ENCODE measurements around the gene PTPN18.

The PTPN18 gene

DNA sequence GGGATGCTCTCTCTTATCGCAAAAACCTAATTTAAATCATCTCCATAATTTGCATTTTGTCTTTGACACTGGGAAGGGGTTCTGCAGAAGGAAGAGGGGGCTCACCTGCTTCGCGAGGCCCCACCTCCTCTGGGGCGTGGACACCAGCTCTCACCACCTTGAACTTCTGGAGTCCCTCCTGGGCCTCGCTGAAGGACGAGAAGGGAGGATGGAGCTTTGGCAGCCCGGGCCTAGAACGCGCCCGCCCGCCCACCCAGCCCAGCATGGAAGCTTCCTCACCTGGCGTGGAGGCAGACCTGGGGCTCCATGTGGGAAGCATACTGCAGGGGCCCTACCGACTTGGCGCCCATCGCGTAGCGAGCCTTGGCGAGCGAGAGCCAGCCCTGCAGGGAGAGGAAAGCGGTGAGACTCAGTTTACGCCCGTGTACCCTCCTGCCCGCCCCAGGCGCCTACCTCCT, 14.3 kb upstream of the PTPN18 start:
- Histone ChIP-seq H3K9ac (ENCODE audit: low read depth, low read length) (peak overlapping the region; percentile 17; the same call in 1 of the 2 replicates), H3K36me3 (ENCODE audit: control insufficient read depth, insufficient read depth, low read length) (peaks cover 48% of the 10 kb centered on the region), H3K27ac (ENCODE audit: low read depth, low read length) (no peak overlapping the region), H3K4me3 (ENCODE audit: low read depth, low read length) (peak overlapping the region; percentile 83), H3K4me1 (ENCODE audit: control insufficient read depth, insufficient read depth, low read length) (peaks cover 8% of the 10 kb centered on the region; the same call in 1 of the 2 replicates), H3K9me3 (ENCODE audit: control insufficient read depth, insufficient read depth, low read length) (no peaks in the 10 kb centered on the region), H3K27me3 (ENCODE audit: control insufficient read depth, insufficient read depth, low read length) (no peaks in the 10 kb centered on the region)

DNA sequence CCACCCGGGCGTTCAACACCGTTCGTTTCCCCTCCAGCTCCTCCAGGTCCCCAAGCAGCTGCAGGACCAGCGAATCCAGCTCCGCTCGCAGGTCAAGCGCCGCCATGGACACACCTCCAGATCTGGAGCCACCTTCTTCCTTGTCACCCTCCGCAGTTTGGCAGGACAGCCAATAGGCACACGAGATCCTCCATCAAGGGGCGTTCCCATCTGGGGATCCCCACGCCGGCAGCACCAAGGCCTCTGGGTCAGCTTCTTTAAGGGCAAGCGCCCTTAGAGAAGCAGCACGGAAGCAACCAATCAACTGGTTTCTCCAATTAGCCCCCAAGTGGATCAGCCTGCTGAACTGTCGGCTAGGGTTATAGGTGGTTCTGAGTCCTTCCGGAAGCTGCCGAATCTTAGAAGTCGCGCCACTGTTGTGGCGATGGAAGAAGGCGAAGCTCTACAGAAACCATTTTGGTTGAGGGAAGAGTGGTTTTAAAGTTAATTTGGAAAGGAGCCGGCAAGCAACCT, 13.8 kb upstream of the PTPN18 start:
- peak overlapping the region; percentile 83 for H3K4me3 ChIP-seq (ENCODE audit: low read depth, low read length)
- peaks cover 8% of the 10 kb centered on the region; the same call in 1 of the 2 replicates for H3K4me1 ChIP-seq (ENCODE audit: control insufficient read depth, insufficient read depth, low read length)
- peak overlapping the region; percentile 65 for H3K9ac ChIP-seq (ENCODE audit: low read depth, low read length)
- H3K36me3 ChIP-seq (ENCODE audit: control insufficient read depth, insufficient read depth, low read length), result peaks cover 53% of the 10 kb centered on the region
- peak overlapping the region; percentile 91 for H3K27ac ChIP-seq (ENCODE audit: low read depth, low read length)
- H3K27me3 ChIP-seq (ENCODE audit: control insufficient read depth, insufficient read depth, low read length), result no peaks in the 10 kb centered on the region
- no peaks in the 10 kb centered on the region for H3K9me3 ChIP-seq (ENCODE audit: control insufficient read depth, insufficient read depth, low read length)

DNA sequence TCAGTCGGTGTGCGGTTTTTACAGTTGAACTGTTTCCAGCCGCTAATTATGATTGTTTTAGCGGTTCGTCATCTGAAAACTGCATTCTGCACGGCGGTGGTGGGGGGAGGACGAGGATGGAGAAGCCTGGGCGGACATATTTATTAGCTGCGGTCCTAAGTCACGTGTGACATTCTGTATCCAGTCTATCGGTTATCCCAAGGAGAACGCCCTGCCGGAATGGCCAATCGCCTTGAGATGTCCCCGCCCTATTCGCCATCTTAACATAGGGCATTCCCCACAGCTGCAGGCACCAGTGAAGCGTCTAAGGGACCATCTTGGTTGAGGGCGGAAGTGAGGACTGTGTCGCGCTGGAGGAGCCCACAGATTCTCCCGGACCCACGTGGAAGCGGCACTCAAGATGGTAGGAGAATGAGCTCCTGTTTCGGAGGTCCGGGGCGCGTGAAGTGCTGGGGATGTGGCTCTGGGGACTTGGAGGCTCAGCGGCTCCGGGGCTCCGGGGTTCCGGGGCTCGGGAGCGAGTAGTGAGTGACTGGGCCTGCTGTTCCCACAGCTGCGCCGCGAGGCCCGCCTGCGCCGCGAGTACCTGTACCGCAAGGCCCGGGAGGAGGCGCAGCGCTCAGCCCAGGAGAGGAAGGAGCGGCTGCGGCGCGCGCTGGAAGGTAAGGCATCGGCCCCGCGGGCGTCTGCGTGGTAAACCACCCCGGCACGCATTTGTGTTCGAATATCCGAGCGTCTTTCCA, 13.2 kb upstream of the PTPN18 start, which contains the start of gene IMP4:
Gene IMP4, plus strand, starts transcription at position 365 of the 743 bp plus-strand sequence. Its CDS starts 36 bp downstream, at position 401.
- no peaks in the 10 kb centered on the region for H3K9me3 ChIP-seq (ENCODE audit: control insufficient read depth, insufficient read depth, low read length)
- peak within 1 kb of the TSS; percentile 91 for H3K27ac ChIP-seq (ENCODE audit: low read depth, low read length)
- no peaks in the 10 kb centered on the region for H3K27me3 ChIP-seq (ENCODE audit: control insufficient read depth, insufficient read depth, low read length)
- H3K9ac ChIP-seq (ENCODE audit: low read depth, low read length), result peak within 1 kb of the TSS; percentile 67
- H3K36me3 ChIP-seq (ENCODE audit: control insufficient read depth, insufficient read depth, low read length), result peaks cover 59% of the 10 kb centered on the region
- peak within 1 kb of the TSS; percentile 83 for H3K4me3 ChIP-seq (ENCODE audit: low read depth, low read length)
- peaks cover 6% of the 10 kb centered on the region; the same call in 1 of the 2 replicates for H3K4me1 ChIP-seq (ENCODE audit: control insufficient read depth, insufficient read depth, low read length)

DNA sequence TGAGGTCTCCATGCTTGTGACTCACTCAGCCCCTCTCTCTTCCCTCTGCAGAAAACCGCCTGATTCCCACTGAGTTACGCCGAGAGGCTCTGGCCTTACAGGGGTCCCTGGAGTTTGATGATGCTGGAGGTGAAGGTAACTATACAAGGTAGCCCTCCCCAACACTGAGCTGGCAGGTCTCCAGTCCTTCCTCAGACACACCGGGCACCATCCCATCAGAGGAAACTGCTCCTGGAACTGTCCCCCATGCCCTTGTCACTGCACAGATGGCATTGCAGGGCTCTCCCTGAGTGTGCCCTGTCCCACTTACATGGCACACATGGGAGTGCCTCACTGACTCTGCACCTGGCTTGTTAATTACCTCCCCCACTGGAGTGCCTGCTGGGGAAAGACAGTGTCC, 11.3 kb upstream of the PTPN18 start:
- Histone ChIP-seq H3K36me3 (ENCODE audit: control insufficient read depth, insufficient read depth, low read length) (peaks cover 50% of the 10 kb centered on the region), H3K9ac (ENCODE audit: low read depth, low read length) (no peak overlapping the region), H3K27ac (ENCODE audit: low read depth, low read length) (no peak overlapping the region), H3K4me3 (ENCODE audit: low read depth, low read length) (no peak overlapping the region), H3K27me3 (ENCODE audit: control insufficient read depth, insufficient read depth, low read length) (no peaks in the 10 kb centered on the region), H3K9me3 (ENCODE audit: control insufficient read depth, insufficient read depth, low read length) (no peaks in the 10 kb centered on the region), H3K4me1 (ENCODE audit: control insufficient read depth, insufficient read depth, low read length) (0 out of 2 replicates have a peak, but pooled peaks cover 3% of the 10 kb centered on the region)

DNA sequence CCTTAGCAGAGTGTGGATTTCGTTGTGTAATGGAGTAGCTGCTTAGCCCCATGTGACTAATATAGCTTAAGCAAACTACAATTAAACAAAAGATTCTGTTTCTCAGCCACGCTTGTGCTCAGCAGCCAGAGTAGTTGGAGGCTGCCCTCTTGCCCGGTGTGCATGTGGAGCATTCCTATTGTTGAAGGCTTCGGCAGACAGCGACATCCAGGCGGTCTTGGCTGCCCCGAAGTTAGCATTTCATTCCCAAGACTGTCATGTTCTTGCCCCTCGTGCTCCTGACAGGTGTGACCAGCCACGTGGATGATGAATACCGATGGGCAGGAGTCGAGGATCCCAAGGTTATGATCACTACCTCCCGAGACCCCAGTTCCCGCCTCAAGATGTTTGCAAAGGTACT, 10.8 kb upstream of the PTPN18 start:
- H3K9me3 ChIP-seq (ENCODE audit: control insufficient read depth, insufficient read depth, low read length), result no peaks in the 10 kb centered on the region
- H3K27ac ChIP-seq (ENCODE audit: low read depth, low read length), result no peak overlapping the region
- no peaks in the 10 kb centered on the region for H3K27me3 ChIP-seq (ENCODE audit: control insufficient read depth, insufficient read depth, low read length)
- H3K36me3 ChIP-seq (ENCODE audit: control insufficient read depth, insufficient read depth, low read length), result peaks cover 49% of the 10 kb centered on the region
- no peak overlapping the region for H3K4me3 ChIP-seq (ENCODE audit: low read depth, low read length)
- H3K4me1 ChIP-seq (ENCODE audit: control insufficient read depth, insufficient read depth, low read length), result 0 out of 2 replicates have a peak, but pooled peaks cover 3% of the 10 kb centered on the region
- H3K9ac ChIP-seq (ENCODE audit: low read depth, low read length), result no peak overlapping the region

DNA sequence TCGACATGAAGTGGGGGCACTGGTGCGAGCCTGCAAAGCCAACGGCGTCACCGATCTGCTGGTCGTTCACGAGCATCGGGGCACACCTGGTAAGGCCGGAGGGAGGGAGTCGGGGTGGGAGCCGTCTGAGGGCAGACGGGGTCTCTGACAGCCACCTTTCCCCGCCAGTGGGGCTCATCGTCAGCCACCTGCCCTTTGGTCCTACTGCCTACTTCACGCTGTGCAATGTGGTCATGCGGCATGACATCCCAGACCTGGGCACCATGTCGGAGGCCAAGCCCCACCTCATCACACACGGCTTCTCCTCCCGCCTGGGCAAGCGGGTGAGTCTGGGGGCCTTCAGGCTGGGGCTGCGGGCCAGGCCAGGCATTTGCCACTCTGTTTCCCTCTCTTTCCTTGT, 10.2 kb upstream of the PTPN18 start:
- Histone ChIP-seq H3K27me3 (ENCODE audit: control insufficient read depth, insufficient read depth, low read length) (no peaks in the 10 kb centered on the region), H3K27ac (ENCODE audit: low read depth, low read length) (no peak overlapping the region), H3K9me3 (ENCODE audit: control insufficient read depth, insufficient read depth, low read length) (no peaks in the 10 kb centered on the region), H3K9ac (ENCODE audit: low read depth, low read length) (no peak overlapping the region), H3K4me1 (ENCODE audit: control insufficient read depth, insufficient read depth, low read length) (0 out of 2 replicates have a peak, but pooled peaks cover 3% of the 10 kb centered on the region), H3K36me3 (ENCODE audit: control insufficient read depth, insufficient read depth, low read length) (peaks cover 45% of the 10 kb centered on the region), H3K4me3 (ENCODE audit: low read depth, low read length) (no peak overlapping the region)

DNA sequence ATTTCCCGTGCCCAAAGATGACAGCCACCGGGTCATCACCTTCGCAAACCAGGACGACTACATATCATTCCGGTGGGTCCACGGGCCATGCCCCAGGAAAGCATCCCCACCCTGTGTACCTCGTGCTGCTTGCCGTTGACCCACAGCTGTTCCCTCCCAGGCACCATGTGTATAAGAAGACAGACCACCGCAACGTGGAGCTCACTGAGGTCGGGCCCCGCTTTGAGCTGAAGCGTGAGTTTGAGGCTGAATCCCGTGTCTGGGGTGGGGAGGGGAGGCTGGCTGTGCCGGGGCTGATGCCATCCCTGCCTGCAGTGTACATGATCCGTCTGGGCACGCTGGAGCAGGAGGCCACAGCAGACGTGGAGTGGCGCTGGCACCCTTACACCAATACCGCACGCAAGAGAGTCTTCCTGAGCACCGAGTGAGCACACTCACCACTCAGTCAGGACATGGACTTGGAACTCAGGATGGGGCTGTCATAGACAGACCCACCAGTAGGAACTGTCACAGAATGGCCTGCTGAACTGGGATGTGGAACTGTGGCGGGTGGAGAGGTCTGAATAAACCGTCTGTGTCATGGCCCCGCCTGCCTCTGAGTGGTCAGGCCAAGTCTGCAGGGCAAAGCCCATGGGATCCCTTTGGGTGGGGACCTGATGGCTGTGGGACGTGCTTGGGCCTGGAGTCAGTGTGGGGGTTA, 9.7 kb upstream of the PTPN18 start:
- Histone ChIP-seq H3K9me3 (ENCODE audit: control insufficient read depth, insufficient read depth, low read length) (no peaks in the 10 kb centered on the region), H3K9ac (ENCODE audit: low read depth, low read length) (no peak overlapping the region), H3K36me3 (ENCODE audit: control insufficient read depth, insufficient read depth, low read length) (peaks cover 44% of the 10 kb centered on the region), H3K4me3 (ENCODE audit: low read depth, low read length) (no peak overlapping the region), H3K27ac (ENCODE audit: low read depth, low read length) (no peak overlapping the region), H3K27me3 (ENCODE audit: control insufficient read depth, insufficient read depth, low read length) (no peaks in the 10 kb centered on the region), H3K4me1 (ENCODE audit: control insufficient read depth, insufficient read depth, low read length) (0 out of 2 replicates have a peak, but pooled peaks cover 3% of the 10 kb centered on the region)

DNA sequence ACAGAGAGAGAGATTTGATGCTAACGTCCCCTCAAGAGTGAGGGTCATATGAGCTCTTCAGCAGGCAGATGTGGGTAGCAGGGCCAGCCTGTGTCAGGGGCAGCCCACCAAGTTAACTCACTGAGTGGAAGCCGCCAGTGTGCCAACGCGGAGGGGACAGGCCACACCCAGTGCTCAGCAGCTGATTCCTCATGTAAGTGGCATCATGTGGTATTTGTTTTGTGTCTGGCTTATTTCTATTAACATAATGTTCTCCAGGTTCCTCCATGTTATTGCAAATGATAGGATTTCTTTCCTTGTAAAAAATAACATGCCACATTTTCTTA, 9.2 kb upstream of the PTPN18 start:
- Histone ChIP-seq H3K27me3 (ENCODE audit: control insufficient read depth, insufficient read depth, low read length) (no peaks in the 10 kb centered on the region), H3K27ac (ENCODE audit: low read depth, low read length) (no peak overlapping the region), H3K36me3 (ENCODE audit: control insufficient read depth, insufficient read depth, low read length) (peaks cover 44% of the 10 kb centered on the region), H3K9me3 (ENCODE audit: control insufficient read depth, insufficient read depth, low read length) (no peaks in the 10 kb centered on the region), H3K4me3 (ENCODE audit: low read depth, low read length) (no peak overlapping the region), H3K9ac (ENCODE audit: low read depth, low read length) (no peak overlapping the region), H3K4me1 (ENCODE audit: control insufficient read depth, insufficient read depth, low read length) (no peaks in the 10 kb centered on the region)

DNA sequence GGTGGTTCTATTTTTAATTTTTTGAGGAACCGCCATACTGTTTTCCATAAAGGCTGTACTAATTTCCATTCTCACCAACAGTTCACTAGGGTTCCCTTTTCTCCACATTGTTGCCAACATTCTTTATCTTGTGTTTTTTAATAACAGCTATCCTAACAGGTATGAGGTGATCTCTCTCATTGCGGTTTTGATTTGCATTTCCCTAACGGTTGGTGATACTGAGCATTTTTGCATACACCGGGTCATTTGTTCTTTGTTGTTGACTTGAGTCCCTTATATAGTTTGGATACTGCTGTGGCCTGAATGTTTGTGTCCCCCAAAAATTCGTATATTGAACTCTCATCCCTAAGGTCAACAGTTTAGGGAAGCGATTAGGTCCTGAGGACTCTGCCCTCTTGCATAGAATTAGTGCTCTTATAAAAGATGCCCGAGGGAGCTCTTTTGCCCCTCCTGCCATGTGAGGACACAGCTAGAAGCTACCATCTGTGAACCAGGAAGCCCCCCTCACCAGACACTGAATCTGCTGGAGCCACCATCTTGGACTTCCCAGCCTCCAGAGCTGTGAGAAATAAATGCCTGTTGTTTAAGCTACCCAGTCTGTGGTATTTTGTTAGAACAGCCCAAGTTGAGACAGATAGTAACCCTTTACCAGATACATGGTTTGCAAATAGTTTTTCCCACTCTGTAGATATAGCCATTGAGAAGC, 8.5 kb upstream of the PTPN18 start:
- Histone ChIP-seq H3K36me3 (ENCODE audit: control insufficient read depth, insufficient read depth, low read length) (peaks cover 44% of the 10 kb centered on the region), H3K9ac (ENCODE audit: low read depth, low read length) (no peak overlapping the region)

DNA sequence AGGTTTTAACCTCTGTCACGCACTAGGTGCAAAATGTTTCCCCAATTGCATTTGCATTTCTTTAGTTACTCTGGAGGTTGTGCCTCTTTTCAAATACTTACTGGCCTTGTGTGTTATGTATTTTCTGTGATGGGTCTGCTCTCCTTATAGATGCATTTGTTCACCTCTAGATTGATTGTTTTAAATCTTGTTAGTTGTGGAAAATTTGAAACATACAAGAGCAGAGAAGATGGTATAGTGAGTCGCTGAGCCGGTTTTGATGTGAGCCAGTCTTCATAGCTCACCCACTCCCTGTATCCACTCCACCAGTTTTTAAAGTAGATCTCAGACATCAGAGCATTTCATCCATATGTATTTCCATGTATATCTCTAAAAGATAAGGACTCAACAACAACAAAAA, 6.7 kb upstream of the PTPN18 start:
- H3K36me3 ChIP-seq (ENCODE audit: control insufficient read depth, insufficient read depth, low read length), result peaks cover 44% of the 10 kb centered on the region
- H3K4me3 ChIP-seq (ENCODE audit: low read depth, low read length), result no peak overlapping the region
- peaks cover 9% of the 10 kb centered on the region for H3K27me3 ChIP-seq (ENCODE audit: control insufficient read depth, insufficient read depth, low read length)
- H3K27ac ChIP-seq (ENCODE audit: low read depth, low read length), result no peak overlapping the region
- H3K4me1 ChIP-seq (ENCODE audit: control insufficient read depth, insufficient read depth, low read length), result no peaks in the 10 kb centered on the region
- no peak overlapping the region for H3K9ac ChIP-seq (ENCODE audit: low read depth, low read length)
- no peaks in the 10 kb centered on the region for H3K9me3 ChIP-seq (ENCODE audit: control insufficient read depth, insufficient read depth, low read length)

More for the DNA sequence above, 8.5 kb upstream of the PTPN18 start:
- Histone ChIP-seq H3K4me1 (ENCODE audit: control insufficient read depth, insufficient read depth, low read length) (no peaks in the 10 kb centered on the region), H3K27me3 (ENCODE audit: control insufficient read depth, insufficient read depth, low read length) (no peaks in the 10 kb centered on the region), H3K9me3 (ENCODE audit: control insufficient read depth, insufficient read depth, low read length) (no peaks in the 10 kb centered on the region), H3K27ac (ENCODE audit: low read depth, low read length) (no peak overlapping the region), H3K4me3 (ENCODE audit: low read depth, low read length) (no peak overlapping the region)

Measured in HUES48 (cell line).